ENCODE results near the gene STAM.

DNA sequence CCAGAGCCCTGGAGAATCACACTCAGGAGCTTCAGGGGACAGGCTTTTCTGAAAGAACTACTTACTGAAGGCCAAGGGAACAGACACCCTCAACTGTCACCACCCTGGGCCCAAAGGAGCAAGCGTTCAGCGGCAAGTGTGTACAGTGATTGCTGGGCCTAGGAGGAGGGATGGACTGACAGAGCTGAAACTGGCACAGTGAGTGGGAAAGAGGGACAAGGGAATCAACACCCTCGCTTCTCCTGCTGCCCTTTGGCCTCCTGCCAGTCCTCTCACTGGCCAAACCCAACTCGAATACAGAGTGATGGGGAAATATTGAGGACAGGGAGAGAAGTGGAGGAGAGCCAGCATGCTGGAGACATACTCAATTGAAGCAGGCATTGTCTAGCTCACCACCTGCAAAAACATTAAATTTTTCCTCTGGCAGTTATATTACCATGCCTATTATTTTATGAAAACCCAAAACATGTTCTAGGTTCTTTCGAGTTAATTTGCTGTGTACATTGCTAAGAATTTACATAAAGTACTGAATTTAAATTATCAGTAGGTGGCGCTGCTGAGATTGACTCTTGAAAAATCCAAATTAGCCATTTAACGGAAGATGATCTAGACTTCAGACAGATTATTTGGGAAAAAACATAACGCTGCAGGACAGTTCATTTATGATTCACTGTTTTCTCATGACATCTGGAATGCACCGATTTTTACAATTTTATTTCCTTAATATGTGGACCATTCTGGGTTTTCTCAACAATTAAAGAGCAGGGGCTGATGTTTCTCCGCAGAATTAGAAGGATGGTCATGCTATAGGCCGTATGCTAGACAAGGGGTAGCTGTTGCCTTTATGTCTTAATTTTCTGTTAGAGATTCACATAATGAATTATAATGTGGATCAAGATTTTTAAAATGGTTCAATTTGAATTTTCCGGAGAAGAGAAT, 93.3 kb downstream of the STAM start:
- no peak for TF ChIP-seq TAF1 (IDR thresholded peaks at IDR 0.05; ENCODE audit: low read depth)
- no peak for TF ChIP-seq MXI1 (conservative IDR thresholded peaks at IDR 0.05; ENCODE audit: poor library complexity, severe bottlenecking)
- peak; percentile 60 for TF ChIP-seq CTCF (IDR thresholded peaks at IDR 0.05; ENCODE audit: poor library complexity, severe bottlenecking)
- no peak for TF ChIP-seq REST (IDR thresholded peaks at IDR 0.05; ENCODE audit: borderline replicate concordance)
- no peak for TF ChIP-seq EP300 (conservative IDR thresholded peaks at IDR 0.05; ENCODE audit: poor library complexity, severe bottlenecking)
- TF ChIP-seq RAD21 (conservative IDR thresholded peaks at IDR 0.05) = peak; percentile 49
- TF ChIP-seq POLR2AphosphoS5 (IDR thresholded peaks at IDR 0.05) = no peak
- TF ChIP-seq EZH2 (IDR thresholded peaks at IDR 0.05; ENCODE audit: borderline replicate concordance, insufficient read depth, low read length, poor library complexity, severe bottlenecking) = no peak
- TF ChIP-seq SMC3 (conservative IDR thresholded peaks at IDR 0.05; ENCODE audit: poor library complexity) = peak; percentile 51

All from neural cell (in vitro differentiated cells).